ENCODE data around the gene ERG28. TPM values are rescaled to one million over a fixed set of nuclear protein-coding genes. Genes with fewer than 3 reads are reported as not detected.

Gene ERG28
- total RNA-seq, 4 donors from 2014 or later, result 3.7 to 6.4 (median 4.7) TPM

DNA sequence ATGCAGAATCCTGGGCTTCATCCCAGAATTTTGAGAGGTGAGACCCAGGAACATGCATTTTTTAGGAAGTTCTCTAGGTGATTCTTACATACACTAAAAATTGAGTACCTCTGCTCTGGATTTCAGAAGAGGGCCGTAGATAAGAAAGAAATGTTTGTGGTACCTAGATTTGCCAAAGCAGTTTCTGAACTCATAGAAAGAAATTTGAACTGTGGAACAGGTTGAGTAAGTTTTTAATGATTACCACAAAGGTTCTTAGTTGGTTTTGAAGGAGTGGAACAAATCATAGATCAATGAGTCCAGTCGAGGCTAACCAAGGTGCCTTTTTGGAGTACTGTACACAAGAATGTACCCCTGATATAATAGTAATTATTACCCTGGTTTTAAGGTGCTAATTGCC, 25.2 kb upstream of the ERG28 start:
- TF ChIP-seq POLR2A (IDR thresholded peaks at IDR 0.05), result no peak
- TF ChIP-seq, protein P1, sequence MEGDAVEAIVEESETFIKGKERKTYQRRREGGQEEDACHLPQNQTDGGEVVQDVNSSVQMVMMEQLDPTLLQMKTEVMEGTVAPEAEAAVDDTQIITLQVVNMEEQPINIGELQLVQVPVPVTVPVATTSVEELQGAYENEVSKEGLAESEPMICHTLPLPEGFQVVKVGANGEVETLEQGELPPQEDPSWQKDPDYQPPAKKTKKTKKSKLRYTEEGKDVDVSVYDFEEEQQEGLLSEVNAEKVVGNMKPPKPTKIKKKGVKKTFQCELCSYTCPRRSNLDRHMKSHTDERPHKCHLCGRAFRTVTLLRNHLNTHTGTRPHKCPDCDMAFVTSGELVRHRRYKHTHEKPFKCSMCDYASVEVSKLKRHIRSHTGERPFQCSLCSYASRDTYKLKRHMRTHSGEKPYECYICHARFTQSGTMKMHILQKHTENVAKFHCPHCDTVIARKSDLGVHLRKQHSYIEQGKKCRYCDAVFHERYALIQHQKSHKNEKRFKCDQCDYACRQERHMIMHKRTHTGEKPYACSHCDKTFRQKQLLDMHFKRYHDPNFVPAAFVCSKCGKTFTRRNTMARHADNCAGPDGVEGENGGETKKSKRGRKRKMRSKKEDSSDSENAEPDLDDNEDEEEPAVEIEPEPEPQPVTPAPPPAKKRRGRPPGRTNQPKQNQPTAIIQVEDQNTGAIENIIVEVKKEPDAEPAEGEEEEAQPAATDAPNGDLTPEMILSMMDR (IDR thresholded peaks at IDR 0.05 in 4 of 5, conservative IDR thresholded peaks at IDR 0.05 in 1 of 5), result no peak
- H3K27me3 ChIP-seq, result no peaks in the 10 kb centered on the region
- in situ Hi-C loops (cut with MboI; ENCODE audit: low sequenced_read_pairs in 4 of 4) (no loop called here), intact Hi-C loops (cut with DNase I; ENCODE audit: low total_unique reads) (no loop called here)
- ATAC-seq (no peak), DNase-seq (no peak)
- H3K36me3 ChIP-seq, result peaks cover 2 to 16% of the 10 kb centered on the region in 2 donors
- H3K4me1 ChIP-seq, result no peaks in the 10 kb centered on the region
- H3K4me3 ChIP-seq, result no peak overlapping the region
- H3K9me3 ChIP-seq, result no peaks in the 10 kb centered on the region
- H3K27ac ChIP-seq, result no peak overlapping the region

DNA sequence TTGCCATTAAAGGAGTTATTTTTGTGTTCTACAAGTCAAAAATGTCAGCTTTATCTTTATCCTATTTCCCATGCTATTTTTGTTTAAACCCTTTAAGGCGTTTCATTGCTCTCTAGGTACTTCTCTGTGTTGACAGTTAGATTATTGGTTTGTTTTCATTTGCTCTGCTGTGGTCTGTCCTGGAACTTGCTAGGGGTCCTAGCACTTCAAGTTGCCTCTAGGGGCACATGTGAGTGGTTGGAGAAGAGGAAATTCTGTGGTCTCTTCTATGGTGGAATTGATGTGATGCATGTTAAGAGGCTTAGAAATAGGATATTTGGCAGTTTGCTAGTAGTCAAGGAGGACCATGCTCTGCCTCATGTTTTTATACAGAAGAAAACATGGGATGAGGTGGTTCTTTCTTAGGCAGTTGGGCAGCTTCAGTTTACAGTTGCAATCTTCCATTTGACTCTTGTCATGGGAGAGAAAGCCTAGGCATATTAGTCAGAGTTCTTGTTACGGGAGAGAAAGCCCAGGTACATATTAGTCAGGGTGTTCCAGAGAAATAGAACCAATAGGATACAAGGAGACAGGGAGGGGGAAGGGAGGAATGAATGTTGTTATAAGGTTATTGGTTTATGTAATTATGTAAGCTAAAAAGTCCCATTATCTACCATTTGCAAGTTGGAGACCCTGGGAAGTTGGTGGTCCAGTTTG, 14.7 kb upstream of the ERG28 start:
- ATAC-seq, result no peak

DNA sequence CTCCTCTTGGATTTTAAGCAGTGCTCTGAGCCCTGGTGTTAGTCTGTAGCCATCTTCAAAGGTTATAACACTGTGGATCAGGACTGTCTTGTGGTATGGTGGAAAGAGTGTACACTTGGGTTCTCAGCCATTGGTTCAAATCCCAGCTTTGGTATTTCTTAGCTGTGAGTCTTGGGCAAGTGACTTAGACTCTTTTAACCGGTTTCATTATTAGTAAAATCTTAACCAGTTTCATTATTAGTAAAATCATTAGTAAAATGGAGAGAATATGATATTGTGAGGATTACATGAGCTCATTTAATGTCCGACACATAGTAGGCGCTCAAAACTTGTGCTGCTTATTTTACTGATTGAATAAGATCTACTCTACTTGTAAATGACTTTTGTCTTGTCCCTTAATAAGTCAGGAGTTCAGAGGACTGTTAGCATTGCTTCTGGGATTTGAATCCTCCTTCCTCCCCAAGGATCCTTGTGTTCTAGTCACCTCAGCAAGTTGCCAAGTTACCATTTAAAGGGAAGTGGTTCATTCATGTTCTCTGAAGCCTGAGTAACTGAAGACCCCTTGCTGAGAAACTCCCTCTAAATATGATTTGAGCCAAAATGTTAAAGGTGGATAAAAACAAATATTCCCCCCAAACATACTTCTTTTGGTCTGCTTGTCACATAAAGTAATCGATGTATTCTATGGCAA, 12.8 kb upstream of the ERG28 start:
- TF ChIP-seq POLR2A (IDR thresholded peaks at IDR 0.05), result no peak
- TF ChIP-seq, protein P1 (IDR thresholded peaks at IDR 0.05 in 4 of 5, conservative IDR thresholded peaks at IDR 0.05 in 1 of 5), result no peak
- no peaks in the 10 kb centered on the region for H3K27me3 ChIP-seq
- peaks cover 5 to 17% of the 10 kb centered on the region in 2 donors for H3K36me3 ChIP-seq
- ATAC-seq, result no peak
- no peaks in the 10 kb centered on the region for H3K9me3 ChIP-seq
- intact Hi-C loops (cut with DNase I; ENCODE audit: low total_unique reads) (no loop called here), in situ Hi-C loops (cut with MboI; ENCODE audit: low sequenced_read_pairs in 4 of 4) (no loop called here)
- DNase-seq, result no peak
- H3K27ac ChIP-seq, result no peak overlapping the region
- no peak overlapping the region for H3K4me3 ChIP-seq
- H3K4me1 ChIP-seq, result no peaks in the 10 kb centered on the region

More for the DNA sequence above, 14.7 kb upstream of the ERG28 start:
- DNase-seq, result no peak
- Histone ChIP-seq H3K4me3 (no peak overlapping the region), H3K36me3 (peaks cover 0 to 2% of the 10 kb centered on the region in 2 donors), H3K27ac (no peak overlapping the region), H3K9me3 (no peaks in the 10 kb centered on the region), H3K27me3 (no peaks in the 10 kb centered on the region), H3K4me1 (peaks cover 0 to 3% of the 10 kb centered on the region in 2 donors)
- TF ChIP-seq, protein P1 (IDR thresholded peaks at IDR 0.05 in 4 of 5, conservative IDR thresholded peaks at IDR 0.05 in 1 of 5), result no peak
- TF ChIP-seq POLR2A (IDR thresholded peaks at IDR 0.05), result no peak
- intact Hi-C loops (cut with DNase I; ENCODE audit: low total_unique reads), result no loop called here
- in situ Hi-C loops (cut with MboI; ENCODE audit: low sequenced_read_pairs in 4 of 4), result no loop called here

DNA sequence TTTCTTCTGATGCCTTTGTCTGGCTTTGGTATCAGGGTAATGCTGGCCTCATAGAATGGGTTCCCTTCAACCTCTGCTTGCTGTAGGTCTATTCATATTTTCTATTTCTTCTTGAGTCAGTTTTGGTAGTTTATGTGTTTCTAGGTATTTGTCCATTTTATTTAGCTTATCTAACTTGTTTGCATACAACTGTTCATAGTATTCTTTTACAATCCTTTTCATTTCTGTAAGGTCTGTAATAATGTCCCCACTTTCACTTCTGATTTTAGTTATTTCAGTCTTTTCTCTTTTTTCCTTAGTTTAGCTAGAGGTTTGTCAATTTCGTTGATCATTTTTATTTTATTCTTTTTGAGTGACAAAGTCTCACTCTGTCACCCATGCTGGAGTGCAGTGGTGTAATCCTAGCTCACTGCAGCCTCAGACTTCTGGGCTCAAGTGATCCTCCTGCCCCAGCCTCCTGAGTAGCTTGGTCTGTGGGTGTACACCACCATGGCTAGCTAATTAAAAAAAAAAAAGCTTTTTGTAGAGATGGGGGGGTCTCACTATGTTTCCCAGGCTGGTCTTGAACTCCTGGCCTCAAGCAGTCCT, 12.0 kb upstream of the ERG28 start:
- Histone ChIP-seq H3K4me1 (no peaks in the 10 kb centered on the region), H3K4me3 (no peak overlapping the region), H3K36me3 (peaks cover 5 to 17% of the 10 kb centered on the region in 2 donors), H3K27me3 (no peaks in the 10 kb centered on the region), H3K9me3 (no peaks in the 10 kb centered on the region), H3K27ac (no peak overlapping the region)
- TF ChIP-seq POLR2A (IDR thresholded peaks at IDR 0.05), result no peak
- TF ChIP-seq, protein P1 (IDR thresholded peaks at IDR 0.05 in 4 of 5, conservative IDR thresholded peaks at IDR 0.05 in 1 of 5), result no peak
- ATAC-seq (no peak), DNase-seq (no peak)
- intact Hi-C loops (cut with DNase I; ENCODE audit: low total_unique reads) (no loop called here), in situ Hi-C loops (cut with MboI; ENCODE audit: low sequenced_read_pairs in 4 of 4) (no loop called here)

All from gastrocnemius medialis (tissue), 4 donors.